GM19397 (cell line): ENCODE data around the gene SMIM10L1.

Source experiments
- ATAC-seq: cut with Tn5 transposase; IDR thresholded peaks from one replicate; pipeline ENCODE4 v1.9.1; 2021; ENCODE audit warnings: mild to moderate bottlenecking, moderate library complexity; ENCODE audit not compliant: unreplicated experiment

SMIM10L1 gene

DNA sequence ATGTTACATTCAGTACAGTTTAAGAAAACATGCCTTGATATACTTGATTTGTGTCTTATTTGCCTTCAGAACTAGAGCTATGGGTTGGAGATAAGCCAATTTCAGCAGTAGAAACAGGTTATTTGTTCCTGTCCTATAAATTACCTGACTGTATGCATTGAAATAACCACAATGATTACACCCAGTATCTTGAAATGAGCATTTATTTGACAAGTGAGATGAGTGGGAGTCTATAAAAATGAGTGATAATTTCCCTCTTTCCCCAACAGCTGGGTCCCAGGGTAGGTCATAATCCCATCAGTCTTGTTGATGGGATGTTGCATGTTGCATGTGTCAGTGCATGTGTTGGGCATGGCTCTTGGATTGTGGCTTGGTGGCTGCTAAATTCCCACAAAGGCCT, 12.0 kb downstream of the SMIM10L1 start:
- ATAC-seq = no peak

DNA sequence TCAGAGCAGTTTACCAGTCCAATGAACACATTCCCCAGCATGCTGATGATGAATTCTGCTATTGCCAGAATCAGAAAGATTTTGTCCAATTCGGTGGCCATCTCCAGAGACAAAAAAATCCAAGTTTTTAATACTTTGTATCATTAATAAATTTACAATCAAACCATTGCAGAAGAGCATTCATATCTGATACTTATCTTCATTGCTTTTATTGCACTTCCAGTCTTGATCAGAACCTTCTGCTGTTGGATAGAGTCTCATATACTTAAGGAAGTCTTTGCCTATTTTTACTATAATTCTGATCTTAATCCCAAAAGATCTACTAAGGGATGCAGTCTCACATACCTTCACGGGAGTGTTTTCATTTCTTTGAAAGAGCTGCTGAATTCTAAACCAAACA, 15.8 kb downstream of the SMIM10L1 start, which contains the start of gene TAS2R42:
TSS of gene TAS2R42 (minus strand) at position 101 of the 400 bp plus-strand sequence. CDS start at position 101, 0 bp downstream.
- no peak for ATAC-seq

DNA sequence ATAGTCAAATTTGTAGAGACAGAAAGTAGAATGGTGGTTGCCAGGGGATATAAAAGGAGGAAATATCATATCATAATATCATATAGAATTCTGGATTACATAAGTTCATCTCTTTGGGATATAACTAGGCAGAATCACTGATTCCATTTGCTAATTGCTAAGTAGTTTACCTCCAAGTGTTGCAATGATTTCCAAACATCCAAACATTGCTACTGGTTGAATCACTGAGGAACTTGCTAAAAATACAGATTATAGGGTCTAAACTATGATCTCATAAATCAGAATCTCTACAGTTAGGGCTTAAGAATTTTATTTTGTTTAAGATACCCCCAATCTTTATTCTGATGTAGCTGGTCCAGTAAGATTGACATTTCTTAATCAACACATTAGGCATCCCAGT, 31.8 kb downstream of the SMIM10L1 start:
- no peak for ATAC-seq

DNA sequence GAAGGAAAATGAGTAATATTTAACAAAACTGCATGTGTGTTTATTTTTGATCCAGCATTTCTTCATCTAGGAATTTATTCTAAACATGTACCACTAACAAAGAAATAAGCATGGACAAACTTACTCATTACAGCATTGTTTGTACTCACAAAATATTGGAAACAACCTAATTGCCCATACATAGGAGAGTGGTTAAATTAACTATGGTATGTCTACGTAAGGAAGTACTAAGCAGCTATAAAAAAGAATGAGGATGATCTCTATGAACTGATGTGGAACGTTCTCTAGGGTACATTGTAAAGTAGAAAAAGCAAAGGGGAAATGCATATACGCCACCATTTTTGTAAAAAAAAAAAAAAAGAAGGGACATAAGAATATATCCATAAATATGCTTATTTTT, 33.2 kb downstream of the SMIM10L1 start:
- no peak for ATAC-seq

DNA sequence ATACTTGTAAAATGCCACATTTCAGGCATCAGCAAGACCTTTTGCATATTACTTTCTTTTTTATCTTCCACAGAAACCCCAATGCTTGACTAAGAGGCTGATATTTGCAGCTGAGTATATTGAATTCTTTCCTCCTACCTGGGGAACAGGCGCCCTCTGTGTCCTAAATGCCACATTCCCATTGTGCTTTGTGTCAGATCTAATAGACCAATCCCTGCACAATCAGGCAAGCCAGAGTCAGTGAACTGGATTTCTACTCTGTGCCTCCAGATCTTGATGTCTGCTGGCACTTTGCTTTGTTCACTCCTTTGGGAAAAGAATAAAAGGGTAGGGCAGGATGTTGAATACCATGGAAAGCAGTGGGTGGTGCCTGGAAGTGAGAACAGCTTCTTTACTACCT, 38.1 kb downstream of the SMIM10L1 start:
- no peak for ATAC-seq
